CD4-positive, alpha-beta T cell (primary cell): ENCODE measurements around the gene CADM1. TPM values are rescaled to one million over a fixed set of nuclear protein-coding genes. Genes with fewer than 3 reads are reported as not detected.

Experiments used
- ATAC-seq: fragments of 200-7000 bp; cut with Tn5 transposase; one replicate; pipeline ENCODE4 v1.10.0; 2022; ENCODE audit warnings: mild to moderate bottlenecking; ENCODE audit not compliant: poor library complexity
- CTCF ChIA-PET: fragments of 350-600 bp; sonication (Branson Sonifier 250); formaldehyde crosslinking; loops from one replicate; lab custom pipeline; 2021; ENCODE audit warnings: antibody characterized with exemption, inconsistent platforms; lab: Charles Lee
- POLR2A ChIA-PET: fragments of 350-600 bp; sonication (Branson Sonifier 250); formaldehyde crosslinking; loops from one replicate; lab custom pipeline; 2021; ENCODE audit warnings: antibody characterized with exemption, inconsistent platforms; lab: Charles Lee
- DNase-seq, 14 experiments: peaks; one replicate each; pipeline ENCODE4 v3.0.0-alpha.2; 2013 to 2020; ENCODE audit warnings: mixed read lengths in 2 of 14
- H3K27ac ChIP-seq, 2 donors: one replicate each; pipeline versions ENCODE4 v1.5.1 to v1.7.0; 2013; ENCODE audit warnings: low read length in 2 of 2, low read depth in 1 of 2, mild to moderate bottlenecking in 1 of 2
- H3K27me3 ChIP-seq, 2 experiments: 1 replicate in 1 of 2; 2 replicates in 1 of 2; pipeline versions ENCODE4 v1.6.1 to v1.7.0; 2013; ENCODE audit warnings: low read length in 2 of 2, control low read depth in 1 of 2, mild to moderate bottlenecking in 1 of 2, moderate library complexity in 1 of 2; ENCODE audit not compliant: insufficient read depth in 2 of 2, control insufficient read depth in 1 of 2
- H3K36me3 ChIP-seq: one replicate; pipeline ENCODE4 v1.6.1; 2013; ENCODE audit warnings: low read length, control low read depth; ENCODE audit not compliant: insufficient read depth
- H3K4me1 ChIP-seq: one replicate; pipeline ENCODE4 v1.6.1; 2013; ENCODE audit warnings: low read length, control low read depth; ENCODE audit not compliant: insufficient read depth
- H3K4me3 ChIP-seq: one replicate; pipeline ENCODE4 v1.5.1; 2013; ENCODE audit warnings: mild to moderate bottlenecking, low read length, moderate library complexity
- H3K9me3 ChIP-seq, 2 experiments: 1 replicate in 1 of 2; 2 replicates in 1 of 2; pipeline versions ENCODE4 v1.6.1 to v1.7.0; 2013; ENCODE audit warnings: low read length in 2 of 2, mild to moderate bottlenecking in 2 of 2, control low read depth in 1 of 2, moderate library complexity in 1 of 2; ENCODE audit not compliant: control insufficient read depth in 1 of 2, insufficient read depth in 1 of 2
- H3K27ac Mint-ChIP-seq: one replicate; pipeline ENCODE4 v1.8.0; 2020; ENCODE audit warnings: mixed read lengths
- H3K27me3 Mint-ChIP-seq: one replicate; pipeline ENCODE4 v1.8.0; 2021; ENCODE audit warnings: mixed read lengths
- H3K36me3 Mint-ChIP-seq: one replicate; pipeline ENCODE4 v1.8.0; 2021; ENCODE audit warnings: low read depth, mixed read lengths
- H3K4me1 Mint-ChIP-seq: one replicate; pipeline ENCODE4 v1.8.0; 2021; ENCODE audit warnings: low read depth, mixed read lengths
- H3K4me3 Mint-ChIP-seq: one replicate; pipeline ENCODE4 v1.8.0; 2020; ENCODE audit warnings: mild to moderate bottlenecking, mixed read lengths
- H3K9me3 Mint-ChIP-seq: one replicate; pipeline ENCODE4 v1.8.0; 2020; ENCODE audit warnings: mixed read lengths
- intact Hi-C, 2 experiments: fragments of 100-400 bp; cut with DNase I in 1 of 2; cut with micrococcal nuclease in 1 of 2; formaldehyde crosslinking; loops; one replicate each; pipeline versions ENCODE4 v1.15.1 to v1.9.0; 2023 to 2025; cut with DNase I, micrococcal nuclease
- total RNA-seq, 174 experiments: library from RNA in 2 of 174; stranded (reverse) in 2 of 174; gene quantifications; one replicate each; pipeline ENCODE4 v1.2.3 and lab custom pipeline; 2021 to 2026
- TF ChIP-seq, protein P1 (sequence below): fragments of 200-600 bp; IDR thresholded peaks from one replicate; pipeline ENCODE4 v1.8.0; 2022; ENCODE audit warnings: antibody characterized with exemption, mild to moderate bottlenecking

CADM1 gene
- total RNA-seq, 2 experiments from 2014 or later = 1.1 to 1.4 TPM

DNA sequence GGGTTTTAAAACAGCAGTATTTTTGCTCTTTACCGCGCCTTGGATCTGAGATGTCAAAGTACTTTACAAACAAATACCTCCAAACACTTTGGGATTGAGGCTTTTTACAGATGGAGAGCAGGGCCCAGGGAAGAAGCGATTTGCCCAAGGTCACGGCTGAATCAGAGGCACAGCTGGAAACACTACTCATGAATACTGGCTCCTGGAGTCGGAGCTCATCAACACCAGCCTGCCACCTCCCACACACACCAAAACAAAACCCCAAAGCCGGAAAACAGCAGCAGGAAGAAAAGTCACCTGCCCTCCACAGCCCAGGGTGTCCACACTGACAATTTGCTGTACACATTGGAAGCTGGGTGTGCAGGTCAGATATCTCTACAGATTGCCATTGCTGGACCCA, 339.4 kb downstream of the CADM1 start:
- no peaks in the 10 kb centered on the region for H3K36me3 ChIP-seq
- no peak overlapping the region for H3K27ac ChIP-seq
- H3K27ac Mint-ChIP-seq = no peak overlapping the region
- no peak for ATAC-seq
- no peaks in the 10 kb centered on the region for H3K9me3 Mint-ChIP-seq
- intact Hi-C loops = no loop called here
- no peaks in the 10 kb centered on the region for H3K27me3 ChIP-seq
- no peaks in the 10 kb centered on the region for H3K4me1 Mint-ChIP-seq
- TF ChIP-seq, protein P1, sequence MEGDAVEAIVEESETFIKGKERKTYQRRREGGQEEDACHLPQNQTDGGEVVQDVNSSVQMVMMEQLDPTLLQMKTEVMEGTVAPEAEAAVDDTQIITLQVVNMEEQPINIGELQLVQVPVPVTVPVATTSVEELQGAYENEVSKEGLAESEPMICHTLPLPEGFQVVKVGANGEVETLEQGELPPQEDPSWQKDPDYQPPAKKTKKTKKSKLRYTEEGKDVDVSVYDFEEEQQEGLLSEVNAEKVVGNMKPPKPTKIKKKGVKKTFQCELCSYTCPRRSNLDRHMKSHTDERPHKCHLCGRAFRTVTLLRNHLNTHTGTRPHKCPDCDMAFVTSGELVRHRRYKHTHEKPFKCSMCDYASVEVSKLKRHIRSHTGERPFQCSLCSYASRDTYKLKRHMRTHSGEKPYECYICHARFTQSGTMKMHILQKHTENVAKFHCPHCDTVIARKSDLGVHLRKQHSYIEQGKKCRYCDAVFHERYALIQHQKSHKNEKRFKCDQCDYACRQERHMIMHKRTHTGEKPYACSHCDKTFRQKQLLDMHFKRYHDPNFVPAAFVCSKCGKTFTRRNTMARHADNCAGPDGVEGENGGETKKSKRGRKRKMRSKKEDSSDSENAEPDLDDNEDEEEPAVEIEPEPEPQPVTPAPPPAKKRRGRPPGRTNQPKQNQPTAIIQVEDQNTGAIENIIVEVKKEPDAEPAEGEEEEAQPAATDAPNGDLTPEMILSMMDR = no peak
- no peak overlapping the region for H3K4me3 Mint-ChIP-seq
- peaks cover 12% of the 10 kb centered on the region for H3K27me3 Mint-ChIP-seq
- no peak overlapping the region for H3K4me3 ChIP-seq
- H3K9me3 ChIP-seq = peaks cover 0 to 2% of the 10 kb centered on the region in 2 experiments
- CTCF ChIA-PET = no interaction called here
- DNase-seq = no peak
- no peaks in the 10 kb centered on the region for H3K4me1 ChIP-seq
- POLR2A ChIA-PET = no interaction called here
- no peaks in the 10 kb centered on the region for H3K36me3 Mint-ChIP-seq

DNA sequence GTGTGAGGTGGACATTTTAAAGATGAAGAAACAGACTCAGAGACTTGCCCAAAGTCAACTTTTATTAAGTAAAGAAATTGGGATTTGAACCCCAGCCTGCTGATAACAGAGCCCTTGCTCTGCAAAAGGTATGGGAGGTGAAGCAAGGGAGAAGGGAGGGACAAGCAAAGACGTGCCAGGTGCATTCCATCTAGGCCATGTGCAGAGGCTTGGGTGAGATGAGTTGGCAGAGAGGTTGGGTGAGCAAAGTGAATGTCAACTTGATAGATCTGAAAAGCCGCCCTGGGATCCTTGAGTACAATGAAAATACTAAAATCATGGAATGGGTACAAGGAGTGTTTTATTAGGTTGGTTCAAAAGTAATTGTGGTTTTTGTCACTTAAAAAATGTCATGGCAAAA, 341.3 kb downstream of the CADM1 start:
- H3K4me3 Mint-ChIP-seq = no peak overlapping the region
- DNase-seq = no peak
- Histone ChIP-seq H3K36me3 (no peaks in the 10 kb centered on the region), H3K27me3 (no peaks in the 10 kb centered on the region), H3K27ac (no peak overlapping the region), H3K9me3 (peaks cover 0 to 7% of the 10 kb centered on the region in 2 experiments), H3K4me3 (no peak overlapping the region), H3K4me1 (no peaks in the 10 kb centered on the region)
- H3K9me3 Mint-ChIP-seq = no peaks in the 10 kb centered on the region
- H3K27ac Mint-ChIP-seq = no peak overlapping the region
- TF ChIP-seq, protein P1 = no peak
- ChIA-PET POLR2A (no interaction called here), CTCF (no interaction called here)
- H3K36me3 Mint-ChIP-seq = no peaks in the 10 kb centered on the region
- intact Hi-C loops = no loop called here
- ATAC-seq = no peak
- no peaks in the 10 kb centered on the region for H3K4me1 Mint-ChIP-seq
- H3K27me3 Mint-ChIP-seq = peaks cover 8% of the 10 kb centered on the region

DNA sequence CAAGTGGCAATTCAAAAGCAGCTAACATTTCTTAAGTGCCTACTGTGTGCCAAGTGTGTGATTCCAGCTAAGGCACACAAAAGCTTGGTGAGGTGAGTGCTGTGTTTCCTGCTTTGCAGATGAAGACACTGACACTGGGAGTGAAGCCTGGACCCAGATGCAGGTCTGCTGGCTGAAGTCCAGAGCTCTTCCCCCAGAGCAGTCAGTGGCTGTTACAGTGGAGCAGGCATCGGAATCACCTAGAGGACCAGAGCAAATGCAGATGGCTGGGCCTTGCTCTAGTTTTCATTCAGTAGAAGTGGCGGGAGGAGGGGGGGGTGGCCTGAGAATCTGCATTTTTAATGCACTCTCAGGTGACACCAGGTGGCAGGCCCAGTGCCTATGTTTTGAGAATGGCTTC, 342.3 kb downstream of the CADM1 start:
- Mint-ChIP-seq H3K36me3 (no peaks in the 10 kb centered on the region), H3K4me1 (no peaks in the 10 kb centered on the region), H3K27ac (no peak overlapping the region), H3K27me3 (peaks cover 8% of the 10 kb centered on the region), H3K9me3 (no peaks in the 10 kb centered on the region), H3K4me3 (no peak overlapping the region)
- ATAC-seq = no peak
- Histone ChIP-seq H3K4me3 (no peak overlapping the region), H3K9me3 (peaks cover 0 to 7% of the 10 kb centered on the region in 2 experiments), H3K4me1 (no peaks in the 10 kb centered on the region), H3K27ac (no peak overlapping the region), H3K36me3 (no peaks in the 10 kb centered on the region), H3K27me3 (no peaks in the 10 kb centered on the region)
- POLR2A ChIA-PET = no interaction called here
- TF ChIP-seq, protein P1 = no peak
- intact Hi-C loops = no loop called here
- CTCF ChIA-PET = no interaction called here
- no peak for DNase-seq
